K562 (cell line): ENCODE results near the gene CCNJL.

Experiments
- AFF1 ChIP-seq, 2 experiments: fragments of 450-650 bp; IDR thresholded peaks; 2 replicates each; pipeline ENCODE4 v1.6.1; 2018; ENCODE audit warnings: mild to moderate bottlenecking in 2 of 2, low read depth in 1 of 2; ENCODE audit not compliant: partially characterized antibody in 2 of 2
- MTA2 ChIP-seq: fragments of 450-650 bp; IDR thresholded peaks from 2 replicates; pipeline ENCODE4 v1.6.1; 2016; ENCODE audit warnings: low read depth
- MYC ChIP-seq, 2 experiments: fragments of 250-450 bp in 1 of 2; sonication (Bioruptor Pico) in 1 of 2; IDR thresholded peaks; 2 replicates each; pipeline versions ENCODE4 v1.5.1 to v1.6.1; 2012 to 2021; ENCODE audit warnings: low read depth in 2 of 2, borderline replicate concordance in 1 of 2, improper control_type of control experiment in 1 of 2, low read length in 1 of 2, mild to moderate bottlenecking in 1 of 2, moderate library complexity in 1 of 2
- PCBP2 ChIP-seq: fragments of 200-400 bp; formaldehyde crosslinking; IDR thresholded peaks from 2 replicates; pipeline ENCODE4 v1.6.1; 2018; ENCODE audit warnings: low read length, low read depth, mild to moderate bottlenecking, moderate library complexity; ENCODE audit not compliant: poor library complexity, severe bottlenecking
- RBM17 ChIP-seq: fragments of 200-400 bp; formaldehyde crosslinking; IDR thresholded peaks from 2 replicates; pipeline ENCODE4 v1.6.1; 2017; ENCODE audit warnings: low read depth, mild to moderate bottlenecking, low read length, borderline replicate concordance
- SMARCA4 ChIP-seq: fragments of 450-650 bp; IDR thresholded peaks from 2 replicates; pipeline ENCODE4 v1.6.1; 2016

- no peak for TF ChIP-seq MTA2
- no peak for TF ChIP-seq SMARCA4
- no peak for TF ChIP-seq MYC (IDR thresholded peaks at IDR 0.05; ENCODE audit: low read depth, low read length)
- TF ChIP-seq MYC (CRISPR knock-in tag; IDR thresholded peaks at IDR 0.05; ENCODE audit: borderline replicate concordance, low read depth) = no peak
- TF ChIP-seq PCBP2 = no peak
- no peak for TF ChIP-seq AFF1 (IDR thresholded peaks at IDR 0.05; ENCODE audit: low read depth in 1 of 2, partially characterized antibody in 2 of 2)
- no peak for TF ChIP-seq RBM17
Observed at GRCh38 chr5:160317434-160317833, 5.1 kb upstream of the CCNJL start.
